ENCODE measurements around the gene CSF3R.

The CSF3R gene

DNA sequence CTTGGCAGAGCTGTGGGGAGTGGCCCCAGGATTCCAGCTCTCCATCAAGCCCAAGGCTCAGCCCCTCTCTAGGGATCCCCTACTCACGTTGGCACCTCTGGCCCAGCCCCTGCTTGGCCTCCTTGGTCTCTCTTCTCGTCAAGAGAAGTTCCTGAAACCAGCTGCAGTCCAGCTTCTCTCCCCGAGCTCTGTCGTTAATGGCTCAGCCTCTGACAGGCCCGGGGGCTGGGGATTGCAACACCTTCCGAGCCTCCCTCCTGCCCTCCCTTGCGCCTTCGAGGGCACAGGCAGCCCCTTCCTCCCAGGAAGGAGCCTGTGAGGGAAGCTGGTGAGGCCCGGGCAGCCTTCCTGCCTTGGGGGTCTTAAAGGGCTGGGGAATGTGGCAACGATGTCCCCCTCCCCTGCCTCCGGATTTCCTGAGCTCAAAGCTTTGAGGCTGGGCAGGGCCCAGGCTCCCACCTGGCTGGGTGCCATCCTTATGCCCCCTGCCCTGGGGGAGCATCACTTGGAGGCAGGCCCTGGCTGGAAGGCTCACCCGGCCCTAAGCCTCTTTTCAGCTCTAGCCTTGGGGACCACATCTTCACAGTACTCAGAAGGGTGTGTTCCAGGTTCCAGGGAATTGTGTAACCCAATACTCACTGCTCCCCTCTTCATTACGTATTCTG lies at the start of gene CSF3R:
CSF3R (minus strand) TSS at position 190 of the 665 bp plus-strand sequence. CDS start 3,417 bp downstream, outside the sequence.
- peak; percentile 78 to 81 for DNase-seq

DNA sequence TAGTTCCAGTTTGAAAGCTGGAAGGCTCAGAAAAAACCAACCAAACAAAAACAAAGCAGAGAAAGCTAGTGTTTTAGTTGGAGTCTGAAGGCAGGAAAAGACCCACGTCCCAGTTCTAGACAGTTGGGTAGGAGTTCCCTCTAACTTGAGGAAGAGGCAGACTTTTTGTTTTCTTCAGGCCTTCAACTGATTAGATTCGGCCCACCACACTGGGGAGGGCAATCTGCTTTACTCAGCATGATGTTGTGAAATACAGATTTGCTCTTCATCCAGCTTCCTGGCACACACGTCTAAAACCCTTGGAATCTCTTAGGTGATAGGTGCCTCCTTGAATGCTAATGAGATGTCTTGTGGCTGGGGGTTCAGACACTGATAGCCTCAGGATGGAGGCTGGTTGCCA lies 49.1 kb upstream of the CSF3R start:
- DNase-seq = no peak

- DNase-seq = no peak
These were observed 48.1 kb upstream of the CSF3R start for GRCh38 chr1:36530791-36531190.

- no peak for DNase-seq
These were observed 47.5 kb upstream of the CSF3R start for GRCh38 chr1:36530261-36530660.

GRCh38 chr1:36529769-36530260 lies 47.1 kb upstream of the CSF3R start:
- no peak for DNase-seq

GRCh38 chr1:36528361-36529349 lies 45.9 kb upstream of the CSF3R start:
- no peak for DNase-seq

DNA sequence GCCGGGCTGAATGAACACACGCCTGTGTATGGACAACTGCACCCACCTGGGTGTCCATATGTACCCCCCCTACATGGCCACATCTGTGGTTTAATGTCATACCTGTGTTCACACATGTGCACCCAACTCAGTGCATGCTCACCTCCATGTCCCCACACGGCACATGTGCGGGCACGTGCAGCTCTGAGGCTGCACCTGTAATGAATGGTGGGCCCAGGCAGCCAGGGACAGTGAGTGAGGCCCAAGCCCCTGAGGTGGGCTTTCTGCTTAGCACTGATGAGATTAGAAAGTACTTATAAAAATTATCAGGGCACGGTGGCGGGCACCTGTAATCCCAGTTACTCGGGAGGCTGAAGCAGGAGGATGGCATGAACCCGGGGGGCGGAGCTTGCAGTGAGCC lies 42.5 kb upstream of the CSF3R start:
- DNase-seq = no peak

DNA sequence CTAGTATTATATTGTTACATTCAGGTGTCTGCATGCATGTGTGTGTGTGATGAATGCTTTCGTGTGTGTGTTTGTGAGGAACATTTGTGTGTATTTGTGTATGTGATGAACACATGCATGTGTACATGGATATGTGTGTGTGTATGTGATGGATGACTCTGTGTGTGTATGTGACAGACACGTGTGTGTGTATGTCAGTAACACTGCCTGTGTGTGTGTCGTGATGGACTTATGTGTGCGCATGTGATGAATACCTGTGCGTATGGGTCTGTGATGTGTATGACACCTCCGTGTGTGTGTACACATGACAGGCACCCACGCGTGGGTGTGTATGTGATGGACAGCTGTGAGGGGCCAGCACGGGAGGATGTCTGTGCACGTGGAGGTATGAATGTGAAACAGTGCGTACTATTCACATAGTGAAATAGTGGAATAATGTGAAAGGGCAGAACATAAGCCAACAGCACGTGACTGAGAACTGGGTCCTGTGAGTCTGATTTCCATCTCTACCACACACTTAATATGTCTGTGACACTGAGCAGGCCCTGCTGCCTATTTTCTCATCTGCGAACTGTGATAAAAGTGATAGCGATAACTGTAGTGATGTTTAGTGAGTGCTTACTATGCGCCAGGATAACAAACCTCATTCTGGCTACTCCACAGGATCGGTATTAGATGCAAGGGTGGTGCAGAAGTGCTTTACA lies 41.8 kb upstream of the CSF3R start:
- no peak for DNase-seq

GRCh38 chr1:36523850-36524249 lies 41.1 kb upstream of the CSF3R start:
- DNase-seq = no peak

- DNase-seq = no peak
These were observed 40.5 kb upstream of the CSF3R start for GRCh38 chr1:36523230-36523495.

GRCh38 chr1:36522461-36523229 lies 39.9 kb upstream of the CSF3R start:
- no peak for DNase-seq

DNA sequence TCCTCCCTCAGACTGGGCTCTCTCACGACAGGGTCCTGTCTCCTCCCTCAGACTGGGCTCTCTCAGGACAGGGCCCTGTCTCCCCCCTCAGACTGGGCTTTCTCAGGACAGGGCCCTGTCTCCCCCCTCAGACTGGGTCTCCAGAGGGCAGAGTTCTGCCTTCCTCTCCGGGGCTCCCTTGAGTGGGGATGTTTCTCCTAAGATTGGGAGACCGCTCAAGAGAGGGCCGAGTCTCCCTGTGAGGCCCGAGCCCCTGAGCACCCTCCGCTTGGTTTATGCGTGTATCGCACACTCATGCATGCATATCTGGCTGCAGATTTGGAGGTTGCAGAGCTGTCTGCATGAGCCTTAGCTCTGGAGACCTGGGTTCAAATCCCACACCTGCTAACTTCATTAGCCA lies 39.3 kb upstream of the CSF3R start:
- no peak for DNase-seq

DNA sequence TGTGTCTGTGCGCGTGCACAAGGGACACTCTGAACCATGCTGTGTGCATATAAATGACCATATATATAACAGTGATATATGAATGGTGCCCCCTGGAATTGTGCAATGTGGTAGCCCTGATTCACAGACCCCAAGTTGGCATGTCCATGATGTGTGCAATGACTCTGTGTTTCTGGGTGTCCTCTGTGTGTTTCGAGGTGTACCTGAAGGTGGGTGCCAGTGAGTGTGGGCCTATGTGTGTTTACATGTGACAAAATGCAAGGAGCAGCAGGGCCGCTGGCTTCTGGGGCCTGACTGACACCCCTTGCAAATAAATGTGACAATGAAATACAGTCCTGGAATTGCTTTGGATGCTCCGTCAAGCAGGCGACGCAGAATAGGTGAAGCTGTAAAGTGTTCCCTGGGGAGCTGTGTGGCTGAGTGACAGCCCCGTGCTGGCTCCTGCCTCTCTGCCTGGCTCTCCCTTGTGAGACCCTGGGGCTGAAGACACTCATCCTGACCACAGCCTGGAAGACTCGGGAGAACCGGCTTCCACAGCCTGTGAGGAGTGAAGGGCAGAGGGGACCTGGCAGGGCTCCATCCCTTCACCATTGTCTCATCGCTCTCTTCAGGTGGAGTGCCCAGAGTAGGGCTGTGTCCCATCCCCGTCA lies 38.2 kb upstream of the CSF3R start:
- DNase-seq = no peak

- DNase-seq = no peak
These were observed 37.3 kb upstream of the CSF3R start for GRCh38 chr1:36520056-36520455.

DNA sequence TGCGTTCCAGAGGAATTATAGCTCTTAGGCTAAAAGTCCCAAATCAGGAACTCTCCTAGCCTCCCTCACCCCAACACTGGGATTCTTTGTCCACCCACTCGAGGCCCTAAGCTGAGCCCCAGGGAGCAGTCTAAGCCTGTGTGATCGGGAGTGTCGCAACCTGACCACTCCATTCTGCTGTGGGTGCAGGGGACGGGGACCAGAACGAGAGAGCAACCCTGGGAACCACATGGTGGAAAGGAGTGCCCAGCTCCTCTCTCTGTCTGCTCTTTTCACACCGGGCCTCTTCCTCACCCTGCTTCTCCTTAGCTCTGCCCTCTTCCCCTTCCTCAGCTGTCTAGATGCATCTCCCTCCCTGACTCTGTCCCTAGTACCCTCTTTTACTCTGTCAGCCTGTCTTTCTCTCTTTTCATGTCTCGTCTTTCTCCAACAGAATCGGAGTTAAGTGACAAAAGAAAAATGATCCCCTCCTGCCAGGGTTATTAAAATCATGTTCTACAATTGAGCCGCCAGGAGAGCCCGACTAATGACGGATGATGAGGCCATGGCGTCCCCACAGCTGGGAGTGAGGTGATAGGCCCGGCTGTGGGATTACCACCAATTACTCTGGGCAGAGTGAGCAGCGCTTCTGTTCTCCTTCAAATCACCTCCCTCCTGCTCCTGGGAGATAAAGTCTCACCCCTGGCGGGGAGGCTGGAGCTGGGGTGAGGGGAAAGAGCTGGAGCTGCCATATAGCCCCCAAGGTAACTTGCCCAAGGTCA lies 34.5 kb upstream of the CSF3R start:
- DNase-seq = peak; percentile 28 to 48

- DNase-seq = peak; percentile 44 to 50
These were observed 33.8 kb upstream of the CSF3R start for GRCh38 chr1:36516372-36517010.

DNA sequence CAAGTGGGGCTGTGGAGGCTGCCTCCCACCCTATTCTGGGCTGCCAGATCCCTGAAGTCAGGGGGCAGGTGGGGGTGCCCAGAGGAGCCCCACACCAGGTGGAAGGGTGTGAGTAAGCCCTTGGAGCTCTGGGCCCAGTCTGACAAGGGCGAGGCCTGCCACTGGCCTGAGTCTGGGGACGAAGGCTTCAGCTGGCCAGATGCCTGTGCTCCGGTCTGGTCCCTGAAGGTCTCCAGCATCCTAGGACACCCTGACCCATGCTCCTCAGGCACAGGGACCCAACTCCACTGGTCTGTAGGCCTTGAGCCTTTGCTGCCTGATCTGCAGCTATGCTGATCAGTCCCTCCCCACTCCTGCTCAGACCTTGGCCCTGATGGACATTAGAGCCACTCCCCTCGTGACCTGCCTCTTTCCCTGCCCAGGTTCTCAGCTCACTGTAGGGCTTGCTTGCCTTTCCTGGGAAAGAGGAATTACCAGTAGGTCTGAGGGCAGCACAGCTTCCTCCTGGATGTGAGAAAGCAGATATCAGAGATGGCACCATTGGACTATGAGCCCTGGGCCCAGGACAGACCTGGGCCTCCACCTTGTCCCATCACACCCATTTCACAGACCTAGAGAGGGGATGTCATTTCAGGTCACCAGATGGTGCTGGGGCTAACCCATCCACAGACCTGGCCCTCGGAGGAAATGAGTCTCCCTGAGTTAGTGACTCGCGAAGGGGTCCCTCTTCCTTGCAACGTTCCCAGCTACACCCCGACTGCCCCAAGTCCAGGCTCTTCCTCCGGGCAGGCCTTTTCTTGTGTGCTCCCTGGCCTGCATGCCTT lies 32.8 kb upstream of the CSF3R start:
- DNase-seq = no peak

GRCh38 chr1:36514501-36514900 lies 31.8 kb upstream of the CSF3R start:
- DNase-seq = no peak

DNA sequence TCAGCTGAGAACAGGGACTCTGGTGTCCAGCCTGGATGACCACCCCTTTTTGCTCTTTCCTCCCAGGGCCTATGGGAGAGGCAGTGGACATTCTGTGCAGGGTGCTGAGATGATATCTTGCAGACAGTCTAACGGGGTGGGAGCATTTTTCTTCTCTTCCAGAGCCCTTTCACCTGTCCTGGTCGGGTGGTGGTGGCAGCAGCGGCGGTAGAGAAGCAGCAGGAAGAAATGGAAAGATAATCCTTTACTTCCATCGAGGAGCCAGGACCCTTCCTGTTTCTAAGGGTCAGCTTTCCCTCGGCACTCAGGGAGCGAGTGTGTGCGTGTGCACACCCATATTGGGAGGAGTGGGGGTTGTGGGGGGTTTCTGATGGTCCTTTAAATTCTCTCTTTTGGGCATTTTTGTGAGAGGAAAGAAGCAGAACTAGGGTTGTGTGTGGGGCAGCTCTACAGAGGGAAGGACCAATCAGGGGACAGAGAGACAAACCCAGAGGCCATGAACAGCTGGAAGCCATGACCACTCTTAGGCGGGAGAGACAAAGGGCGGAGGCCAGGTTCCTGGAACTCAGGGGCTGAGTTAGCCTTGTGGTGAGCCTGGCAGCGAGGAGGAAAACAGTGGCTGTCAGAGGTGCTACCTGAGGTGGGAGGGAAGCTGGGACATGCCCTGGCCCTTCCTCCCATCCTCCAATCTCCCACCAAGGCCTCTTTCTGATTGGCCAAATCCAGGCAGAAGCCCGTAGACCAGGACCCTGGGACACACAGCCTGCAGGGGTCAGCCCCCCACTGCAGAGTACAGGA lies 31.2 kb upstream of the CSF3R start:
- no peak for DNase-seq

All from AML-193 (cell line).